ENCODE results near the gene NARF.
"Not testable (repeated sequence)": the region's sequence is repeated elsewhere in the genome, so short reads cannot be mapped to it uniquely, and the experiment has no call there.

NARF gene

DNA sequence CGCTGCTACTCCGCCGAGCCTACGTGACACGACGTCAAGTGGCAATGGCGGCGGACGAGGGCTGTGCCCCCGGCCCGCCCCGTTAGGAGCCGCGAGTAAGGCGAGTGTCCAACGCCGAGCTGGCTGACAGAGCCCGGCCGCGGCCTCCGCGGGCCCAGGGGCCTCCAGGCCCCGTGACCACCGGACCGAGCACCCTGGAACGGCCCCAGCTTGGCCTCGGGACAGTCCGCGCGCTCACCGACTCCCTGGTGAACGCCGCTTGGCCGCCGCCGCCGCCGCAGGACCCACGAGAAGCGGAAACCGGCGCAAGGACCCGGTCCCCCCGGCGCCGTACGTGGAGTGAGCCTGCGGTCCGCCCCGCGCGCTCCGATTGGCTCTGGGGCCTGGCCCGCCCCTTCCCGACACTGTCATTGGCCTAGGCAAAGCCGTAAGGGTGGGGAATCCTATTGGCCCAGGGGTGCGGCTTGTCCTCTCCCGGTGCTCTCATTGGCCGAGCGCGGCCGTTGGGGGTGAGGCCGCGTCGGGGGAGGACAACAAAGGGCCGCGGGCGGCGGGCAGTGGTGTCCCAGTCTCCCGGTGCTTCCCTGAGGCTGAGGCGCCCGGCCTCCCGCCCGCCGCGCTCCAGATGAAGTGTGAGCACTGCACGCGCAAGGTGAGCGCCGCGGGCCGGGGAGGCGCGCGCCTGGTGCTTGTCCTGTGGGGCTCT lies at the start of gene NARF:
NARF (plus strand) TSS at position 563 of the 706 bp plus-strand sequence; CDS start at position 626, 63 bp downstream.
- DNase-seq: peak; percentile 96

DNA sequence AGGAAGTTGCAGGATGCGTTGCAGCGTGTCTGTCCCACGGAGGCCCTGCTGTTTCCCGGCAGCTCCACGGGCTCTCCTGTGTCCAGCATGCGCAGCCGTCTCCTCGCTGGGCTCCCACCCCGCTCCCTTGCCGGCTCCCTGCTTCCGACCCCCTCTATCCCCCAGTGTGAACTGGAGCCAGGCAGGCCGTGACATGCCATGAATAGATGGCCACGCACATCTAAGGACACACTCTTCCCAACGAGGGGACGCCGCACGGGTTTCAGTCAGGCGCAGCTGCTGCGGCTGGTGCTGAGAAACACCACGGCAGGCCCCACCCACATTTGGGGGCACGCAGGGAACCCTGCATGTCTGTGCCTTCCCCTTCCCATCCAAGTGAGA lies 49.6 kb upstream of the NARF start:
- no peak for DNase-seq

DNA sequence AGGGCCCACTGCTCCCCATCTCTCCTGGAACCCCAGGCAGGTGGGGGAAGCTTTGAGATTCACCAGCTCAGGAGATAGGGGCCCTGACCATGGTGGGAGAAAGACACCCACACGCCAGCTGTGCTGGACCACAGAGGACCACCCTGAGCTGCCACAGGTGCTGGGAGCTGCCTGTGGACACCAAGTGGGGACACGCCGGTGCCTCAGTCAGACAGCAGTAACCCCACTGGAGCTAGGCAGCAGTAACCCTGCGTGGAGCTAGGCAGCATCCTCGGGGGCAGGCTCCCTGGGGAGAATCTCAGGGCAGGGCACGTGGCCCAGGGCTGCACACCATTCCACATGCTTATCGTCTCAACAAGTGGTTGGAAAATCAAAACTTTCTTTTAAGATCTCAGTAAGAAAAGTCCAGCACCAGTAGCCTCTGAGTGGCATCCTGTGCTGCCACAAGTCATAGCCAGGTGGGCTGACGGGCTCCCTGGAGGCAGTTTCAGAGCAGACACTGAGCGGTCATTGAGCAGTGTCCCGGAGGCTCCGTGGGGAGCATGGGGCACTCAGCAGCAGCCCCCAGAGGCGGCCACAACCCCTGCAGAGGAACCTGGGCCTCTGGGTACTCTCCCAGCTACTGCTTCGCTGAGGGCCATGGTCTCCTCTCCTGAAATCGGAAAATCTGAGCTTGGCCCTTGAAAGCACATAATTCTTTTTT lies 48.4 kb upstream of the NARF start:
- no peak for DNase-seq

DNA sequence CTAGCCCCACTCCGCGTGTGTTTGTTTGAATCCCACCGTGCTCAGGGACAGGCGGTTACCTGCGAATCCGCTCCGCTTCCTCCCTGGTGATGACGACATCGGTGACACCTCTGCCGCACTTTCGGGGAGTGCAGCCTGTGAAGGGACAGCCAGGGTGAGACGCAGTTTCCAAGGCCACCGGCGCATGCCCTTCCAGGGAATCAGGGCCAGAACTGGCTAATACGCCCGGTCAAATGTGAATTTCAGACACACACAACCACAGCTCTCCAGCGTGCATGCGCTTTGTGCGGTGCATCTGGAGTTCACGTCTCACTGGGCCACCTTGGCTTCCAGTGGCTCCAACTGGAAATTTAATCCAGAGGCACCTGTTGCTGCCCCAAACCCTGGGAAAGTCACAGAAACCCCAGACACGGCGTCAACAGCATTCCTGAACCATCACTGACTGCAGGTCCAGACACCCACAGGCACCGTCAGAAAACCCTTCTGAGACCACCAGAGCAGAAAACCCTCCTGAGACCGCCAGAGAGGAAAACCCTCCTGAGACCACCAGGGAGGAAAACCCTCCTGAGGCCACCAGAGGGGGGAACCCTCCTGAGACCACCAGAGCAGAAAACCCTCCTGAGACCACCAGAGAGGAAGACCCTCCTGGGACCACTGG lies 47.0 kb upstream of the NARF start:
- no peak for DNase-seq

DNA sequence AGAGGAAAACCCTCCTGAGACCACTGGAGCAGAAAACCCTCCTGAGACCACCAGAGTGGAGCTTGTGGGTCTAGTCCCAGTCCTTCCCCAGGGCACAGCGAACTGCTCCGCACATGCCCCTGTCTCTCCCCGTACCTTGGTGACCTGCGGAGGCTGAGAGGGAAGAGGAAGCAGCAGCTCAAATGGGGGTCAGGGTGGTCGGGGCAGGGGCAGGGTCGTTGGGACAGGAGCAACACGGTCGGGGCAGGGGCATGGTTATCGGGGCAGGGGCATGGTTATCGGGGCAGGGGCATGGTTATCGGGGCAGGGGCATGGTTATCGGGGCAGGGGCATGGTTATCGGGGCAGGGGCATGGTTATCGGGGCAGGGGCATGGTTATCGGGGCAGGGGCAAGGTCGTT lies 46.5 kb upstream of the NARF start:
- not testable (repeated sequence) for DNase-seq

DNA sequence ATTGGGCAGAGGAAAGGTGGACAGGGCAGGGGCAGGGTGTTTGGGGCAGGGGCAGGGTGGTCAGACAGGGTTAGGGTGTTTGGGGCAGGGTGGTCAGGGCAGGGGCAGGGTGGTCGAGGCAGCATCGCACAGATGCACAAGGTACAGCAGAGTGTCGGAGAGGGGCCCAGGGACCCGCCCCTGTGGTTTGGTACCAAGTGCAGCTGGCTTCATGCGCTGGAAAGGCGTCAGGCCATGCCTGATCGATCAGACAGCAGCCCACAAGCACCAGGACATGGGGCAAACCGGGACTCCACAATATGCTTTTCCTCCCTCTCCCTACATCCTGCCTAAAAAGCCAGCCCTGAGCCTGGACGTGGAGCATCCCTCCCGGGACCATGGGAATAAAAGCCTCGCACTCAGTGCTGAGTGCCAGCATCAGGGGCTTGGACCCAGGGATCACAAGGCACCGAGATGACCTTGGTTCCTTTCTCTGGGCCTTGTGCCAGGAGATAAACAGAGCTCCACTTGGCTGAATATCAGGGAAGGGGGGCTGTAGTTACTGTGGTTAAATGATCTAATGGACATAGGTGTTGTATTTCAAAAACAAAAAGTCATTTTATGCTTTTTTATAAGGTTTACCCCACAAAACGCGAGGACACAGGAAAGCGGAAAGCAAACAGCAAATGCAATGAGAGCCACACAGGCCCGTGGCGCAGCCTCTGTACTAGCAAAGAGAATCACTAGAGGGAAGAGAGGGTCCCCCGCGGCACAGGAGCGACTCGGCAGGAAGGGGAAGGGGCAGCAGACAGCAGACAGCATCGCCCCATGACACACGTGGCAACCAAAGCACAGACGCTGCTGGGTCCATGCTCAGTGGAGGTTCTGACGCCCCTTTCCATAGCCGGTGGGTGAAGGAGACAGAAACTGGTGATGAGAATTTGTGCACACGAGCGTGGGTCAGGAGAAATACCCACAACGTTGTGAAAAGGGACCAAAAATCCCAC lies 45.7 kb upstream of the NARF start:
- peak; percentile 44 for DNase-seq

DNA sequence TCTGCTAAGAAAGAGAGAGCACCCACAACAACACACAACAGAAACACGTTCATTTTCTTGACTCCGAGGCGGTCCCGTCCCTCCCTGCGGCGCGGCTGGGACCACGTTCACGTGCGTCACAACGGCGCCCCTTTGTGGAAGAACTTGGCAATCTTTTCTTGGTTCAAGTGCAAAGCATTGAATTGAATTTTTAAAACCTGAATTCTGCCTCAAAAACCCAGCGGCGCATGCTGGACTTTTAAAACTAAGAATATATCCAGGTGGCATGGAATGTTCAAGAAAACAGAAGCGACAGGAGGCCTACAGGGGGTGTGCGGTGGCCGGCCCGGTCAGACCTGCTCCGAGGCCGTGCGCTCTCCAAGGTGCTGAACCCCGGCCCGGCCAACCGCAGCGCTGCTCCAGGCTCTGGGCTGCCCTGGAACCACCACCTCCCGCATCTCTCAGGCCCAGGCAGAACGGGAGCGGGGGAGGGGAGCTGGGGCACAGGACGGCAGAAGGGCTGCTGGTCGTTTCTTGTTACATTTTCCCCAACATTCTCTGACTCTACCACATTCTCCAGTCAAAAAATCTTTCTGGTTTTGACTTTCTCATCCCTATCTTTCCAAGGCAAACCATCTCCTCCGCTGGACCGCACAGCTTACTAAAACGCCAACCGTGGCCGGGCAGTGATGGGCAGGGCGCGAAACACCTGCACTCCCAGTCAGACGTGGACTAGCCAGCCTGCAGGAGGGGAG lies 43.8 kb upstream of the NARF start:
- DNase-seq: no peak

DNA sequence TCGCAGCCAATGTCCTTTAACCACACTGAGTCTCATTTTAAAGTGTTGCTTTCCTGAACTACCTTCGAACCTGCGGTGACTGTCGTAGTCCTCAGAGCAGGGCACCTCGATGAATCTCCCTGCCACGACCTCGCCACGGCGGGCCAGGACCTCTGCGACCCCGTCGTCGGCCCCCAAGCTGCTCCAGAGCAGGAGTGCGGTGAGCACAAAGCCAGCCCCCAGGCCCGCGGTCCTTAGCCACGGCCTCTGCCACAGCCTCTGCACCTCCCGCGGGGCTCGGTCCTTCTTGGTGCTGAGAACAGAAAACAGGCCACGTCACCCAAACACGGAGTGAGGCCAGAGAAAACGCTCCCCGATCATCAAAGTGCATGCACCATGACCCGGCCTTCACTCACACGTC lies 43.2 kb upstream of the NARF start:
- DNase-seq: no peak

DNA sequence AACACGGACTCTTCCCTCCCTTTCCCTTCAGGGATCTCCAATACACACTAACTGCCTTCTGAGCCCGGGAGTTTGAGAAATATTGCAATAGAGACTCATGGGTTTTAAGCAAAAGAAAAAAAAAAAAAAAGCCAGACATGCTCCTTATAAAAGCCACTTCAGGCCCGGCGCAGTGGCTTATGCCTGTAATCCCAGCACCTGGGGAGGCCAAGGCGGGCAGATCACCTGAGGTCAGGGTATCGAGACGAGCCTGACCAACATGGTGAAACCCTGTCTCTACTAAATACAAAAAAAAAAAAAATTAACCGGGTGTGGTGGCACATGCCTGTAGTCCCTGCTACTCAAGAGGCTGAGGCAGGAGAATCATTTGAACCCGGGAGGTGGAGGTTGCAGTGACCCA lies 42.8 kb upstream of the NARF start:
- no peak for DNase-seq

DNA sequence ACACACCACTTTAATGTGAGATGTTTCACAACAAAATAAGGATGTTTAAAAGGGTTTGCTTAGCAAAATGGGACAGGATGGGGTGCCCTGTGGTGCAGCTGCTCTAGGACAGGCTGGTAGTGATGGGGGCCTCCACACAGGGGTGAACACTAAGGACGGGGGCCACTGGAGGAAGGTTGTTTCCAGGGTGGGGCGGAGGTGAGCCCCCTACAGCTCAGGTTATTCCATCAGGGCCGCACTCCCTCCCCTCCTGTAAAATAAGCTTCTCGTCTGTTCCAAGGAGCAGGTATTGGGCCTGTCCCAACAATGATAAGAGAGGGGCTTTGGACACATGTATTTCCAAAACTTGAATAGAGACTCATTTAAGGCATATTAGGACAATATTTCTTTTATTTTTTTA lies 42.3 kb upstream of the NARF start:
- no peak for DNase-seq

DNA sequence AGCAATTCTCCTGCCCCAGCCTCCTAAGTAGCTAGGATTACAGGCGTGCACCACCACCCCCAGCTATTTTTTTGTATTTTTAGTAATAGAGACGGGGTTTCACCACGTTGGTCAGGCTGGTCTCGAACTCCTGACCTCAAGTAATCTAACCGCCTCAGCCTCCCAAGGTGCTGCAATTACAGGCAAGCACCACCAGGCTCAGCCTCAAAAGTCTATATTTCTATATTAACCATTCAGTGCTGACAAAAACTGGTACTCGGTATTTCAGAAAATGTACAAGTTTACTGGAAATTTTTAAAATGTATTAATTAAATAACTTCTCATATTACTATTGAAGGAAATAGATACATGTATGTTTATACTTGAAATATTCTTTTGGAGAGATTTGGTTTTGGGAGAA lies 41.8 kb upstream of the NARF start:
- DNase-seq: no peak

DNA sequence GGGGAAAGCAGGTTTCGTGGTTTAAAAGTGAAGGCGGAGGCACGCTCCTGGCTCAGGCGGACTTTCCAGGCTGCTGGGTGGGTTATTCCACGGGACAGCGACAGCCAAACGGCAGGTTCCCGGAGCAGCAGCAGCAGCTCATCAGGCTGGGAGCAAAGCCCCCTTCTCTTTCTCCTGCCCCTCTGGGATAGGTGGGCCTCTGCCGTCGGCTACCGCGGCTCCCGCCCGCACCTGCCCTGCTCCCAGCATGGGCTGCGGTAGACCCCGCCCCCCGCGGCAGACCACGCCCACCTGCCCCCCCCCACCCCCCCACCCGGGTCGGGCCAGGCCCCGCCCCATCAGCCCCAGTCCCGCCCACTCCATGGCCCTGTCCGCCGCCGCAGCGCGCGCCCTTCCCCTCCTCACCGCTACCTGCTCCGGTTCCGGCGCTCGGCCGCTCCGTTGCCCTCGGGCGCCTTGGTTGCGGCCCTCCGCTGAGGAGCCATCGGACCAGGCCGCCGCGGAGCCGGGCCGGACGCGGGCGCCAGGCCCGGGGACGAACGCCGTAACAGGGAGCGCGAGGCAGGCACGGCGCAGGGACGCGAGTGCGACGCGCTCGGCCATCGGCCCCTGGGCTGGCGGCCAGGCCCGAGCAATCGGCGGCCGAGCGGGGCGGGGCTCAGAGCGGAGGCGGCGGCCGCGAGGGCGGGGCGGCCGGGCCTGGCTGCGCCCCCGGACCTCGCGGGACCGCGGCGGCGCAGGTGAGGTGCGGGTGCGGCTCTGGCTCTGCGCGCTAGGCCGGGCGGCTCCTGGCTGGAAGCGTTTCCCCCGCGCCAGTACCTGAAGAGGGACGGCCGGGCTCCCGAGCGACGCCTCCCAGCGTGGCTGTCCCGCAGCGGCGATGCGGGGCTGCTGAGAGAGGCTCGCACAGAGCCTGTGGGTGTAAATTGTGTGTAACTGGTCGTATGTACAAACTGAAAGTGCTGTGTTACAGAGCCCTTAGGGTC lies 40.2 kb upstream of the NARF start, which contains the start of the genes HEXD and OGFOD3:
HEXD (plus strand) TSS at position 347 of the 986 bp plus-strand sequence. CDS start 1,453 bp downstream, outside the sequence.
OGFOD3 (minus strand) TSS at position 586 of the 986 bp plus-strand sequence; CDS start at position 485, 101 bp downstream.
- peak; percentile 41 for DNase-seq

DNA sequence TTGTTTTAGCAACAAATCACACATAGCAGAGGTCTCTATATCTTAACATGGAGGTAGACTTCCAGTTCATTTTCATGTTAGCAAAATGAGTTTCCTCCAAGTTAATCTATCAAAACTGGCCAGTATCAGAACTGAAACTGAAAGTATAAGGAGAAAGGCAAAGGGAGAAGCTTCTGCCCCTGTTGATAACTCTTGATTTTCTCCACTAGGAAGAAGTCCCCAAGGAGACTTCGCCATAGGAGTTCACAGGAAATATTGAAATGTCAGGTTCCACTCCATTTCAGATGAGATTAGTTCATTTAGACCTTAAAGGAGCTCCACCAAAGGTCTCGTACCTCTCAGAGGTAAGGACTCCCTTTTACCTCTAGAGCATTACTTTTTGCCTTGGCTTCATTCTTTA lies 39.0 kb upstream of the NARF start:
- DNase-seq: no peak

DNA sequence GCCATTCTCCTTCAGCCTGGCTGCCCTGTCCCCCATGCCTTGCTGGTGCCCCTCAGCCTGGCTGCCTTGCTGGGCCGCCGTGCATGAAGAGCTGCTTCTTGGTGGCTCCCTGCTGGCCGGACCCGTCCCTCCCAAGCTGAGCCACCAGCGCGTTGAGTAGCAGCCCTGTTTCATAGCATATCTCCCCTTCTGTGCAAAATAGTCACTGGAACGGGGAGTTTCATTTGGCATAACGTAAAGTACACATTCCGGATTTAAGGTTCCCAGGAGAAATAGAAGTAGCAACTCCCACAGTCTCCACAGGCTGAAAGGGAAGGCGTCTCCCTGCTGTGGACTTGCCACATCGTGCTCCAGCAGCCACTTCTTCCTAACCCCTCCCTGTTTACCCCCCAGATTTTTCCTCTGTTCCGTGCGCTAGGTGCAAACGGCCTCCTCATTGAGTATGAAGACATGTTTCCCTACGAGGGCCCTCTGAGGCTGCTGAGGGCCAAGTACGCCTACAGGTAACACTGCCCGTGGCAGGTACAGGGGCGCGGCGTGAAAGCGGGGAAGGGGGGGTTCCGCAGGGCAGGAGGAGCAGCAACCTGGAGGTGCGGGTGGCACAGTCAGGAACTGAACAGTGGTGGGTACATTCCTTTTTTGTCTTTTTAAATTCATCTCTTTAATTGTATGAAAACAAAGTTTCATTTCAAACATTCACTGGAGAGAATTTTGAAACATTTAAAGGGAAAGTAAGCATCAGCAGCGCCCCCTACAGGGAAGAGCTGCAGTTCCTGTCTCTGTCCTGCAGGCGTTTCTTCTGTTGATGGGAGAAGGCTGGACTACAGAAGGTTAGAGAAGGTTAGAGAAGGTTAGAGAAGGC lies 34.3 kb upstream of the NARF start:
- DNase-seq: no peak

DNA sequence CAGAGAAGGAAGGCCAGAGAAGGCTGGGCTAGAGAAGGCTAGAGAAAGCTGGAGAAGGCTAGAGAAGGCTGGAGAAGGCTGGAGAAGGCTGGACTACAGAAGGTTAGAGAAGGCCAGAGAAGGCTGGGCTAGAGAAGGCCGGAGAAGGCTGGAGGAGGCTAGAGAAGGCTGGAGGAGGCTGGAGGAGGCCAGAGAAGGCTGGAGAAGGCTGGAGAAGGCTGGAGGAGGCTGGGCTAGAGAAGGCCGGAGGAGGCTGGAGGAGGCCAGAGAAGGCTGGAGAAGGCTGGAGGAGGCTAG lies 33.7 kb upstream of the NARF start:
- DNase-seq: no peak

DNA sequence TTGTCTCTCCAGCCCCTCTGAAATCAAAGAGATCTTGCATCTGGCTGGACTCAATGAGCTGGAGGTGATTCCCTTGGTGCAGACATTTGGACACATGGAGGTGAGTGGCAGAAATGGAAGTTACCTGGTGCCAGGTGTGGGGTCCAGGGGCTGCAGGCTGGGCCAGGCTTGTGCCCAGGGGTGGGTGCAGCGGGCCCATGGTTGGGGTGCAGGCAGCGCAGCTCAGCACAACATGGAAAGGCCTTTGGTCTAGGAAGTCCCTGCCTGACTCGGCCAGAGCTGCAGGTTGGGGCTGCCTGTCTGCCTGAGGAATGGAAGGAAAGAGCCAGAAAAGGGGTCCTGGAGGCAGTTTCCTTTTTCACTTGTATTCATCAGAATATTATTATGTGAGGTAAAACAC lies 30.0 kb upstream of the NARF start:
- no peak for DNase-seq

DNA sequence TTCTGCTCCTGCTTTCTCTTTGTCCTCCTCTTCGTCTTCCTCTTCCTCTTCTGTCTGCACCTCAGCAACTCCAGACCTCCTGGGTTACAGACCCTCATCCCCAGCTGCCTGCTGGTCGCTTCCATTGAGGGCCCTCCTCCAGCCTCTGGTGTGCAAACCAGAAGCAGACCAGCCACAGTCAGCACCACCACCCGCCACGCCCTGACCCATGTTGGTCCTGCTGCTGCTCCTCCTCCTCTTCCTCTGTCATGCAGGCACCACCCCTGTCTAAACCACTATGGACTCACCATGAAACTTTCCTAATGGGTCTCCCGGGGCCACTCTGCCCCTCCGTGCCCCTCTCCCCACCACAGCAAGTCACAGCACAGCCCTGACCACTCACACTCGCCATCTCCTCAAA lies 28.7 kb upstream of the NARF start:
- DNase-seq: no peak

DNA sequence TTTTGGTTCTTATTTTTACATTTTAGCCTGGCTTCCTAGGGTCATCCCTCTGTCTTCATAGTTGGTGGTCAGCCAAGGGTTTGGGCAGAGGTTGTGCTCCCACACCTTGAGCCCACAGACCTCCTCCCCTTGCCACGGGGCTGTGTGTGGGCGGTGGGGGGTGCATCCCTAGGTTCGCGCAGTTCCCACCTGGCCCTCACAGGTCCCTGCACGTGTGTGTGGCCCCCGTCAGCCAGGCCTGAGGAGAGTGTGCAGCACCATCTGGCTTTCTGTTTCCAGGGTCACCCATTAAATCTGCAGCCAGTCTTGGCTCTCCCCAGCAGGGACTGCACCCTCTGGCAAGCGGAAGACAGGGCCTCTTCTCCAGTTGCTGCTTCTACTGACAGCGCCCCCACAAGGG lies 26.5 kb upstream of the NARF start:
- DNase-seq: no peak

DNA sequence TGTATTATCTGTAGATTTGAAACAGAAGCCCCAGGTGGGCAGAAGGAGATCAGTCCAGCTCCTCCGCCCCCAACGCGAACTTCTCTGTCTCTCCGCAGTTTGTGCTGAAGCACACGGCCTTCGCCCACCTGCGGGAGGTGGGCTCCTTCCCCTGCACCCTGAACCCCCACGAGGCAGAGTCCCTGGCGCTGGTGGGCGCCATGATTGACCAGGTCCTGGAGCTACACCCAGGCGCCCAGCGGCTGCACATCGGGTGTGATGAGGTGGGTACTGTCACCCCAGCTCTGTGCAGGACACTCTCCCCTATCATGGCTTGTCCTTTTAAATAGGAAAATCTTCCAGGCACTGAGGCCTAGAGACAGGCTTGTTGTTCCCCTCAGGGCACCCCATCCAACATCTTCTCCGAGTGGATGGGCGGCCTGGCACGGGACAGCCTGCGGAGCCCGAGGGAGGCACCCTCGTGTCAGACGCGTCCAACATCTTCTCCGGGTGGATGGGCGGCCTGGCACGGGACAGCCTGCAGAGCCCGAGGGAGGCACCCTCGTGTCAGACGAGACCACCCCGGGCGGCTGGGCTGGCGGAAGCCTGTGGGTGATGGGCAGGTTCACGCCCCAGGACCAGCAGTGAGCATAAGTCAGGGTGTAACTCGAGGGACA lies 24.9 kb upstream of the NARF start:
- no peak for DNase-seq
